Gastroesophageal sphincter (tissue), 3 donors: Measurements from ENCODE around the gene RHOH.

Experiments used
- CTCF ChIP-seq, 4 experiments: fragments of 200-600 bp in 2 of 4; fragments of 450-650 bp in 2 of 4; sonication (generic) in 1 of 4; IDR thresholded peaks; one replicate each; pipeline ENCODE4 v1.5.1; 2017 to 2019; ENCODE audit warnings: antibody characterized with exemption in 4 of 4, mild to moderate bottlenecking in 2 of 4, moderate library complexity in 2 of 4
- EP300 ChIP-seq: sonication (generic); formaldehyde crosslinking; IDR thresholded peaks from one replicate; pipeline ENCODE4 v1.6.1; 2017; ENCODE audit warnings: antibody characterized with exemption, mild to moderate bottlenecking
- POLR2A ChIP-seq, 2 donors: fragments of 450-650 bp; IDR thresholded peaks; one replicate each; pipeline ENCODE4 v1.6.1; 2017; ENCODE audit warnings: antibody characterized with exemption in 2 of 2, mild to moderate bottlenecking in 2 of 2, moderate library complexity in 1 of 2

DNA sequence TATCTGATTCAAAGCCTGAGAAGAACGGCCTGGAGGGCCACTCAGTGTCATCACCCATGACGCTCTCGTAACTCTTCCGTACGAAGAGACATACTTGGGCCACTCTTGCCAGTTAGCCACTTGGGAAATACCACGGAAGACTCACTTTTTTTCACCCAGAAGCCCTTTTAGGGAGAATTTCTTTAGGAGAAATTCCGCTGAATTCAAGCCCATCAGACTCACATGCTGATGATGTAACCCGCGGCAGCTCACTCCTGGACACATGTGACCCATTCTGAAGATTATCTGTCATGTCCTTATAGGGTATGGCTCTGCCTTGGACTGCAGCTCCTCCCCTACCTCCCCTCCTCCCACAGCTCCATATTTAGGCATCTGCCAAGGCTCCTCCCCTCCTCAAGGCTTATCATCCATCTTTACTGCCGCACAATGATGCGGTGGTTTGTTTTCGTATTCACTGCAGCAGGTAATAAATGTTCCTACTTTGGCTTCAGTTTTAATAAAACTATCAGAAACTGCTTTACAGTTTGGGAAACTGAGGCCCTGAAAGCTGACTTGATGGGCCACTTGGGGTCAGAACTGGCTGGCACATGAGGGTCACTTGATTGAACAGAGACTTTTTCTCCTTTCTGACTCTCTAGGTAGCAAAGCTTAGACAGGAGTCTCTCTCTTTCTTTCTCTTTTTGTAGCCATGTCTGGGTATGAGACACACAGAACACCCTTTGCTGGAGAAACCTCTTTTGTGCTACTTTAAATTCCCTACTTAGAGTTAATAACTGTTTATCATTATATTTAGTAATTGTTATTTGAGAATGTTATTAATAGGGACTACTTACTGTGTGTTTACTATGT is 42.1 kb downstream of the RHOH start:
- no peak for TF ChIP-seq POLR2A (IDR thresholded peaks at IDR 0.05)
- TF ChIP-seq CTCF (IDR thresholded peaks at IDR 0.05) = no peak
- TF ChIP-seq EP300 = no peak
